ENCODE measurements around the gene FBN2.

Gene FBN2

GRCh38 chr5:128259607-128260021 lies 278.4 kb downstream of the FBN2 start:
- Histone ChIP-seq H3K9me3 (ENCODE audit: low read depth, low read length) (no peaks in the 10 kb centered on the region), H3K9ac (ENCODE audit: insufficient read length) (no peak overlapping the region), H3K27ac (no peak overlapping the region), H3K36me3 (ENCODE audit: insufficient read depth, low read length) (no peaks in the 10 kb centered on the region), H3K4me3 (no peak overlapping the region)
- TF ChIP-seq FOXP2 (optimal IDR thresholded peaks at IDR 0.05; ENCODE audit: control extremely low read depth, extremely low read length, insufficient read depth): no peak
- no peak for TF ChIP-seq POLR2AphosphoS5 (IDR thresholded peaks at IDR 0.05; ENCODE audit: borderline replicate concordance, low read depth, low read length)
- TF ChIP-seq EZH2 (IDR thresholded peaks at IDR 0.05): no peak
- DNase-seq (ENCODE audit: low read depth, low spot score): no peak

- Histone ChIP-seq H3K36me3 (ENCODE audit: insufficient read depth, low read length) (no peaks in the 10 kb centered on the region), H3K27ac (no peak overlapping the region), H3K9me3 (ENCODE audit: low read depth, low read length) (no peaks in the 10 kb centered on the region), H3K9ac (ENCODE audit: insufficient read length) (no peak overlapping the region), H3K4me3 (no peak overlapping the region)
- no peak for DNase-seq (ENCODE audit: low read depth, low spot score)
- TF ChIP-seq POLR2AphosphoS5 (IDR thresholded peaks at IDR 0.05; ENCODE audit: borderline replicate concordance, low read depth, low read length) (no peak), EZH2 (IDR thresholded peaks at IDR 0.05) (no peak), FOXP2 (optimal IDR thresholded peaks at IDR 0.05; ENCODE audit: control extremely low read depth, extremely low read length, insufficient read depth) (no peak)
Measured at GRCh38 chr5:128258372-128258771, 279.7 kb downstream of the FBN2 start.

GRCh38 chr5:128257076-128257475 lies 281.0 kb downstream of the FBN2 start:
- Histone ChIP-seq H3K4me3 (peak overlapping the region; percentile 43; the same call in 1 of the 2 replicates), H3K9me3 (ENCODE audit: low read depth, low read length) (no peaks in the 10 kb centered on the region), H3K36me3 (ENCODE audit: insufficient read depth, low read length) (no peaks in the 10 kb centered on the region), H3K9ac (ENCODE audit: insufficient read length) (no peak overlapping the region), H3K27ac (peak overlapping the region; percentile 45; the same call in 1 of the 2 replicates)
- TF ChIP-seq POLR2AphosphoS5 (IDR thresholded peaks at IDR 0.05; ENCODE audit: borderline replicate concordance, low read depth, low read length): no peak
- TF ChIP-seq EZH2 (IDR thresholded peaks at IDR 0.05): no peak
- no peak for TF ChIP-seq FOXP2 (optimal IDR thresholded peaks at IDR 0.05; ENCODE audit: control extremely low read depth, extremely low read length, insufficient read depth)
- no peak for DNase-seq (ENCODE audit: low read depth, low spot score)

- DNase-seq (ENCODE audit: low read depth, low spot score): no peak
- no peaks in the 10 kb centered on the region for H3K36me3 ChIP-seq (ENCODE audit: insufficient read depth, low read length)
- H3K9ac ChIP-seq (ENCODE audit: insufficient read length): no peak overlapping the region
- no peak overlapping the region for H3K27ac ChIP-seq
- TF ChIP-seq POLR2AphosphoS5 (IDR thresholded peaks at IDR 0.05; ENCODE audit: borderline replicate concordance, low read depth, low read length) (no peak), EZH2 (IDR thresholded peaks at IDR 0.05) (no peak), FOXP2 (optimal IDR thresholded peaks at IDR 0.05; ENCODE audit: control extremely low read depth, extremely low read length, insufficient read depth) (no peak)
- H3K4me3 ChIP-seq: no peak overlapping the region
- no peaks in the 10 kb centered on the region for H3K9me3 ChIP-seq (ENCODE audit: low read depth, low read length)
Measured at GRCh38 chr5:128254789-128255188, 283.3 kb downstream of the FBN2 start.

GRCh38 chr5:128253880-128254279 lies 284.2 kb downstream of the FBN2 start:
- TF ChIP-seq POLR2AphosphoS5 (IDR thresholded peaks at IDR 0.05; ENCODE audit: borderline replicate concordance, low read depth, low read length) (no peak), EZH2 (IDR thresholded peaks at IDR 0.05) (no peak), FOXP2 (optimal IDR thresholded peaks at IDR 0.05; ENCODE audit: control extremely low read depth, extremely low read length, insufficient read depth) (no peak)
- Histone ChIP-seq H3K9ac (ENCODE audit: insufficient read length) (no peak overlapping the region), H3K36me3 (ENCODE audit: insufficient read depth, low read length) (no peaks in the 10 kb centered on the region), H3K4me3 (no peak overlapping the region), H3K9me3 (ENCODE audit: low read depth, low read length) (no peaks in the 10 kb centered on the region), H3K27ac (no peak overlapping the region)
- DNase-seq (ENCODE audit: low read depth, low spot score): no peak

GRCh38 chr5:128253161-128253560 lies 284.9 kb downstream of the FBN2 start:
- Histone ChIP-seq H3K4me3 (no peak overlapping the region), H3K9me3 (ENCODE audit: low read depth, low read length) (no peaks in the 10 kb centered on the region), H3K9ac (ENCODE audit: insufficient read length) (no peak overlapping the region), H3K27ac (no peak overlapping the region), H3K36me3 (ENCODE audit: insufficient read depth, low read length) (no peaks in the 10 kb centered on the region)
- TF ChIP-seq EZH2 (IDR thresholded peaks at IDR 0.05) (no peak), FOXP2 (optimal IDR thresholded peaks at IDR 0.05; ENCODE audit: control extremely low read depth, extremely low read length, insufficient read depth) (no peak), POLR2AphosphoS5 (IDR thresholded peaks at IDR 0.05; ENCODE audit: borderline replicate concordance, low read depth, low read length) (no peak)
- DNase-seq (ENCODE audit: low read depth, low spot score): no peak

- Histone ChIP-seq H3K36me3 (ENCODE audit: insufficient read depth, low read length) (no peaks in the 10 kb centered on the region), H3K27ac (no peak overlapping the region), H3K9me3 (ENCODE audit: low read depth, low read length) (no peaks in the 10 kb centered on the region), H3K4me3 (no peak overlapping the region), H3K9ac (ENCODE audit: insufficient read length) (no peak overlapping the region)
- TF ChIP-seq EZH2 (IDR thresholded peaks at IDR 0.05) (no peak), POLR2AphosphoS5 (IDR thresholded peaks at IDR 0.05; ENCODE audit: borderline replicate concordance, low read depth, low read length) (no peak), FOXP2 (optimal IDR thresholded peaks at IDR 0.05; ENCODE audit: control extremely low read depth, extremely low read length, insufficient read depth) (no peak)
- DNase-seq (ENCODE audit: low read depth, low spot score): no peak
Measured at GRCh38 chr5:128252756-128253155, 285.3 kb downstream of the FBN2 start.

- no peak overlapping the region for H3K27ac ChIP-seq
- TF ChIP-seq EZH2 (IDR thresholded peaks at IDR 0.05) (no peak), FOXP2 (optimal IDR thresholded peaks at IDR 0.05; ENCODE audit: control extremely low read depth, extremely low read length, insufficient read depth) (no peak), POLR2AphosphoS5 (IDR thresholded peaks at IDR 0.05; ENCODE audit: borderline replicate concordance, low read depth, low read length) (no peak)
- no peak overlapping the region for H3K9ac ChIP-seq (ENCODE audit: insufficient read length)
- H3K36me3 ChIP-seq (ENCODE audit: insufficient read depth, low read length): no peaks in the 10 kb centered on the region
- no peak overlapping the region for H3K4me3 ChIP-seq
- H3K9me3 ChIP-seq (ENCODE audit: low read depth, low read length): no peaks in the 10 kb centered on the region
- no peak for DNase-seq (ENCODE audit: low read depth, low spot score)
Measured at GRCh38 chr5:128252196-128252595, 285.8 kb downstream of the FBN2 start.

GRCh38 chr5:128245974-128246373 lies 292.1 kb downstream of the FBN2 start:
- H3K27ac ChIP-seq: no peak overlapping the region
- TF ChIP-seq EZH2 (IDR thresholded peaks at IDR 0.05): no peak
- no peak overlapping the region for H3K9ac ChIP-seq (ENCODE audit: insufficient read length)
- DNase-seq (ENCODE audit: low read depth, low spot score): no peak
- H3K9me3 ChIP-seq (ENCODE audit: low read depth, low read length): no peaks in the 10 kb centered on the region
- H3K36me3 ChIP-seq (ENCODE audit: insufficient read depth, low read length): no peaks in the 10 kb centered on the region
- no peak overlapping the region for H3K4me3 ChIP-seq
